Lower leg skin (tissue), 3 donors: Measurements from ENCODE around the gene PRIMPOL.
"Not testable (repeated sequence)": the region's sequence is repeated elsewhere in the genome, so short reads cannot be mapped to it uniquely, and the experiment has no call there.

Source experiments
- CTCF ChIP-seq, 3 donors: fragments of 450-650 bp; IDR thresholded peaks; one replicate each; pipeline ENCODE4 v1.5.1; 2016; ENCODE audit warnings: antibody characterized with exemption in 3 of 3, mild to moderate bottlenecking in 3 of 3, moderate library complexity in 2 of 3
- POLR2A ChIP-seq, 2 donors: fragments of 450-650 bp; IDR thresholded peaks; one replicate each; pipeline ENCODE4 v1.6.1; 2016 to 2017; ENCODE audit warnings: antibody characterized with exemption in 2 of 2, mild to moderate bottlenecking in 1 of 2, moderate library complexity in 1 of 2

- TF ChIP-seq POLR2A, CTCF (IDR thresholded peaks at IDR 0.05): not testable (repeated sequence)
Observed at GRCh38 chr4:184616168-184616567, 33.4 kb upstream of the PRIMPOL start.
